ENCODE data around the gene FRMD8. TPM values are rescaled to one million over a fixed set of nuclear protein-coding genes. Genes with fewer than 3 reads are reported as not detected.
A peak's percentile ranks its signal among the peaks of the same experiment; 100 is the strongest.

The FRMD8 gene
- total RNA-seq, 2 donors from 2014 or later = 27.4 to 29.6 TPM

DNA sequence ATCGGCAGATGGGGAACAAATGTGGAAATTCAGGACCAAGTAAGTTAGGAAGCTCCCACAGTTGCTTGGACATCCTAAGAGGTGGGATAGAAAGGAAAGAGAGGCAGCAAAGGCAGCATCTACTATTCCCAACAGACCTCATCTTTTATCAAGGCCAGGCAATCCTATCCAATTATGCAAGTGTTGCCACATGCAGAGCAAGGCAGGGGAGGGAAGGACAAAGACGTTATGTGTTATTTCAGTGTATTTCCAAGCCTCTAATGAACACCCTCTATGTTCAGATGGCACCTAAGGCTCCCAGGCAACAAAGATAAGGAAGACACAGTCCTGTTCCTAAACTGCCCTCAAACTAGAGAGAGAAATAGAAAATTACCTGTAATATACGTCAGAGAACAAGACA is 22.7 kb upstream of the FRMD8 start:
- peaks cover 11% of the 10 kb centered on the region for H3K4me1 Mint-ChIP-seq
- TF ChIP-seq, protein P1, sequence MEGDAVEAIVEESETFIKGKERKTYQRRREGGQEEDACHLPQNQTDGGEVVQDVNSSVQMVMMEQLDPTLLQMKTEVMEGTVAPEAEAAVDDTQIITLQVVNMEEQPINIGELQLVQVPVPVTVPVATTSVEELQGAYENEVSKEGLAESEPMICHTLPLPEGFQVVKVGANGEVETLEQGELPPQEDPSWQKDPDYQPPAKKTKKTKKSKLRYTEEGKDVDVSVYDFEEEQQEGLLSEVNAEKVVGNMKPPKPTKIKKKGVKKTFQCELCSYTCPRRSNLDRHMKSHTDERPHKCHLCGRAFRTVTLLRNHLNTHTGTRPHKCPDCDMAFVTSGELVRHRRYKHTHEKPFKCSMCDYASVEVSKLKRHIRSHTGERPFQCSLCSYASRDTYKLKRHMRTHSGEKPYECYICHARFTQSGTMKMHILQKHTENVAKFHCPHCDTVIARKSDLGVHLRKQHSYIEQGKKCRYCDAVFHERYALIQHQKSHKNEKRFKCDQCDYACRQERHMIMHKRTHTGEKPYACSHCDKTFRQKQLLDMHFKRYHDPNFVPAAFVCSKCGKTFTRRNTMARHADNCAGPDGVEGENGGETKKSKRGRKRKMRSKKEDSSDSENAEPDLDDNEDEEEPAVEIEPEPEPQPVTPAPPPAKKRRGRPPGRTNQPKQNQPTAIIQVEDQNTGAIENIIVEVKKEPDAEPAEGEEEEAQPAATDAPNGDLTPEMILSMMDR (conservative IDR thresholded peaks at IDR 0.05) = no peak
- H3K4me1 ChIP-seq (ENCODE audit: control insufficient read depth, insufficient read depth, low read length) = no peaks in the 10 kb centered on the region
- WGBS, 2 experiments (ENCODE audit: insufficient coverage in 1 of 2, insufficient read length in 1 of 2) = 74 to 100% methylated on average over 1 to 3 of the region's 3 CpGs
- H3K36me3 Mint-ChIP-seq (ENCODE audit: low read depth) = no peaks in the 10 kb centered on the region
- peaks cover 3% of the 10 kb centered on the region for H3K27me3 Mint-ChIP-seq (ENCODE audit: insufficient read depth)
- H3K4me3 Mint-ChIP-seq = no peak overlapping the region
- no peak overlapping the region for H3K9ac ChIP-seq (ENCODE audit: extremely low read depth, low read length, poor library complexity, severe bottlenecking)
- no peak overlapping the region for H3K27ac Mint-ChIP-seq
- no peaks in the 10 kb centered on the region for H3K27me3 ChIP-seq (ENCODE audit: control insufficient read depth, insufficient read depth, low read length, poor library complexity, severe bottlenecking)
- H3K27ac ChIP-seq (ENCODE audit: low read depth, low read length) = no peak overlapping the region
- no peak overlapping the region for H3K4me3 ChIP-seq (ENCODE audit: low read length)
- no peaks in the 10 kb centered on the region for H3K36me3 ChIP-seq (ENCODE audit: control insufficient read depth, insufficient read depth, low read length)
- no peaks in the 10 kb centered on the region for H3K9me3 Mint-ChIP-seq
- no peaks in the 10 kb centered on the region for H3K9me3 ChIP-seq (ENCODE audit: control insufficient read depth, low read length)
- DNase-seq = no peak

DNA sequence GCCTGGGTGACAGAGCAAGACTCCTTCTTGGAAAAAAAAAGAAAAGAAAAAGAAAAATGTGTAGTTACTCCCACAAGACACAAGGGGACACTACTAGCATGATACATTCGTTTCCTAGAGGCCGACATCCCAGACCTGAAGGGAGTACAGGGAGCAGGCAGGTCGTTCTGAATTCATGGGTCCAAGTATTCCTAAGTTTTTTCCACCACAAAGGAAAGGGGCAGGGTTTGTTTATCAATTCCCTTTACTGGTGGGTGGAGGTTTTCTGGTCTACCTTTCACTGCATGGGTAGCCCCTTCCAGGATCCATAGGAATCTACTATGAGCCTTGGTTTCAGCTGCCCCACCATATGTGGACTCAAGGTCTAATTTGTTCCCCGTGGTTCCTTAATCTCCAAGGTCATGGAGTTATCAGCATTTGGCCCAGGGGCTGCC is 20.1 kb upstream of the FRMD8 start:
- Mint-ChIP-seq H3K27me3 (ENCODE audit: insufficient read depth) (peaks cover 1% of the 10 kb centered on the region), H3K36me3 (ENCODE audit: low read depth) (no peaks in the 10 kb centered on the region), H3K4me1 (peaks cover 11% of the 10 kb centered on the region), H3K27ac (peak overlapping the region; percentile 55), H3K9me3 (no peaks in the 10 kb centered on the region), H3K4me3 (no peak overlapping the region)
- WGBS, 2 experiments (ENCODE audit: insufficient coverage in 1 of 2, insufficient read length in 1 of 2) = 16% methylated on average over 4 of the region's 4 CpGs
- peaks cover 3% of the 10 kb centered on the region for H3K4me1 ChIP-seq (ENCODE audit: control insufficient read depth, insufficient read depth, low read length)
- H3K36me3 ChIP-seq (ENCODE audit: control insufficient read depth, insufficient read depth, low read length) = no peaks in the 10 kb centered on the region
- no peak overlapping the region for H3K27ac ChIP-seq (ENCODE audit: low read depth, low read length)
- no peak overlapping the region for H3K9ac ChIP-seq (ENCODE audit: extremely low read depth, low read length, poor library complexity, severe bottlenecking)
- peak; percentile 74 for DNase-seq
- no peaks in the 10 kb centered on the region for H3K9me3 ChIP-seq (ENCODE audit: control insufficient read depth, low read length)
- H3K4me3 ChIP-seq (ENCODE audit: low read length) = no peak overlapping the region
- TF ChIP-seq, protein P1 (conservative IDR thresholded peaks at IDR 0.05) = peak; percentile 88
- H3K27me3 ChIP-seq (ENCODE audit: control insufficient read depth, insufficient read depth, low read length, poor library complexity, severe bottlenecking) = no peaks in the 10 kb centered on the region

DNA sequence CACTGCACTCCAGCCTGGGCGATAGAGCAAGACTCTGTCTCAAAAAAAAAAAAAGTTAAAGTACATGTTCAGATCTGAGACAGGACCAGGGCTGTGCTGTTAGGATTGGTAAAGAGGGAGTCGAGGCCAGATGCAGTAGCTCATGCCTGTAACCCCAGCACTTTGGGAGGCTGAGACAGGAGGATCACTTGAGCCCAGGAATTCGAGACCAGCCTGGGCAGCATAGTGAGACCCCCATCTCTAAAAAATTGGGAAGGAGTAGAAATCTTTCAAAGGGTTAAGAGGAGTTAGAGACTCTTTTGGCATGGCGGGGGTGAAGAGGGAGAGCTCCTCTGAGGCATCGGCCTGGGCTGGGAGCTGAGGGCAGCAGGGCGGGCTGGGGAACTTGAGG is 15.8 kb upstream of the FRMD8 start:
- H3K27ac Mint-ChIP-seq = no peak overlapping the region
- H3K27ac ChIP-seq (ENCODE audit: low read depth, low read length) = no peak overlapping the region
- no peaks in the 10 kb centered on the region for H3K36me3 ChIP-seq (ENCODE audit: control insufficient read depth, insufficient read depth, low read length)
- no peak for DNase-seq
- H3K4me1 ChIP-seq (ENCODE audit: control insufficient read depth, insufficient read depth, low read length) = peaks cover 4% of the 10 kb centered on the region
- no peaks in the 10 kb centered on the region for H3K9me3 Mint-ChIP-seq
- WGBS, 2 experiments (ENCODE audit: insufficient coverage in 1 of 2, insufficient read length in 1 of 2) = 92 to 97% methylated on average over 6 of the region's 6 CpGs
- H3K4me1 Mint-ChIP-seq = peaks cover 7% of the 10 kb centered on the region
- no peaks in the 10 kb centered on the region for H3K9me3 ChIP-seq (ENCODE audit: control insufficient read depth, low read length)
- no peak overlapping the region for H3K4me3 ChIP-seq (ENCODE audit: low read length)
- H3K27me3 Mint-ChIP-seq (ENCODE audit: insufficient read depth) = no peaks in the 10 kb centered on the region
- H3K27me3 ChIP-seq (ENCODE audit: control insufficient read depth, insufficient read depth, low read length, poor library complexity, severe bottlenecking) = no peaks in the 10 kb centered on the region
- TF ChIP-seq, protein P1 (conservative IDR thresholded peaks at IDR 0.05) = no peak
- H3K36me3 Mint-ChIP-seq (ENCODE audit: low read depth) = no peaks in the 10 kb centered on the region
- H3K4me3 Mint-ChIP-seq = no peak overlapping the region
- no peak overlapping the region for H3K9ac ChIP-seq (ENCODE audit: extremely low read depth, low read length, poor library complexity, severe bottlenecking)

Measured in endodermal cell (in vitro differentiated cells).